Gastroesophageal sphincter (tissue), 3 donors: ENCODE data around the gene TRIM2.

ENCODE experiments used
- EP300 ChIP-seq: sonication (generic); formaldehyde crosslinking; IDR thresholded peaks from one replicate; pipeline ENCODE4 v1.6.1; 2017; ENCODE audit warnings: antibody characterized with exemption, mild to moderate bottlenecking
- TF ChIP-seq, protein P1 (sequence below), 4 experiments: fragments of 200-600 bp in 2 of 4; fragments of 450-650 bp in 2 of 4; sonication (generic) in 1 of 4; IDR thresholded peaks; one replicate each; pipeline ENCODE4 v1.5.1; 2017 to 2019; ENCODE audit warnings: antibody characterized with exemption in 4 of 4, mild to moderate bottlenecking in 2 of 4, moderate library complexity in 2 of 4

DNA sequence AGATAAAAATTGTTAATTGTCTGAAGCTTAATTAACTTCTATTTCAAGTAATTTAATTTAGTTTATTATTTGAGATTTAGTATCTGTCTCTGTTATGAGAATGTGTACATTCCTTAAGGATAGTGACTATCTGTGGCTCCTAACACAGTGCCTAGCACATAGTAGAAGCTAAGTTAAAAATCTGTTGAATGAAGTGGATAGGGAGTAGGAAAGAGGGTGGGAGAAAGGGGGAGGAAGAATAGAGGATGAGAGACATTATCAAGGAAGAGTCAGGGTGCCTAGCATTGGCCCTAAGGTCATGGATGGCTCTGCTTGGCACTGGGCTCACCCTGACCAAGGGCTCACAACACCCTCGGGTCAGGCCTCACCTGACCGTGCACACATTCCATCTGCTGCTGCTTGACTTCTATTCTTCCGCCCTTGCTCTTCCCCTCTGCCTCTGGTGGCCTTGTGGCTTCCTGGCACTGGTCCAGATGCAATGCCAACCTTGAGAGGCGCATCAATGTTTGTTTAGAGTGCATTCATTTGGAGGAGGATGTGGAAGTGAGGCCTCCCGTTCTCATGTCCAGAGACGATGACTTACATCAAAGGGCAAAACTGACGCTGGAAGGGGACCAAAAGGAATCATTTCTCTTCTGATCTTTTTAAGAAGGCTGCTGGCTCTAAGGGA is 42.3 kb downstream of the TRIM2 start:
- TF ChIP-seq EP300 = no peak
- TF ChIP-seq, protein P1, sequence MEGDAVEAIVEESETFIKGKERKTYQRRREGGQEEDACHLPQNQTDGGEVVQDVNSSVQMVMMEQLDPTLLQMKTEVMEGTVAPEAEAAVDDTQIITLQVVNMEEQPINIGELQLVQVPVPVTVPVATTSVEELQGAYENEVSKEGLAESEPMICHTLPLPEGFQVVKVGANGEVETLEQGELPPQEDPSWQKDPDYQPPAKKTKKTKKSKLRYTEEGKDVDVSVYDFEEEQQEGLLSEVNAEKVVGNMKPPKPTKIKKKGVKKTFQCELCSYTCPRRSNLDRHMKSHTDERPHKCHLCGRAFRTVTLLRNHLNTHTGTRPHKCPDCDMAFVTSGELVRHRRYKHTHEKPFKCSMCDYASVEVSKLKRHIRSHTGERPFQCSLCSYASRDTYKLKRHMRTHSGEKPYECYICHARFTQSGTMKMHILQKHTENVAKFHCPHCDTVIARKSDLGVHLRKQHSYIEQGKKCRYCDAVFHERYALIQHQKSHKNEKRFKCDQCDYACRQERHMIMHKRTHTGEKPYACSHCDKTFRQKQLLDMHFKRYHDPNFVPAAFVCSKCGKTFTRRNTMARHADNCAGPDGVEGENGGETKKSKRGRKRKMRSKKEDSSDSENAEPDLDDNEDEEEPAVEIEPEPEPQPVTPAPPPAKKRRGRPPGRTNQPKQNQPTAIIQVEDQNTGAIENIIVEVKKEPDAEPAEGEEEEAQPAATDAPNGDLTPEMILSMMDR (IDR thresholded peaks at IDR 0.05) = no peak
